ENCODE measurements around the gene CLDN10.

The CLDN10 gene

DNA sequence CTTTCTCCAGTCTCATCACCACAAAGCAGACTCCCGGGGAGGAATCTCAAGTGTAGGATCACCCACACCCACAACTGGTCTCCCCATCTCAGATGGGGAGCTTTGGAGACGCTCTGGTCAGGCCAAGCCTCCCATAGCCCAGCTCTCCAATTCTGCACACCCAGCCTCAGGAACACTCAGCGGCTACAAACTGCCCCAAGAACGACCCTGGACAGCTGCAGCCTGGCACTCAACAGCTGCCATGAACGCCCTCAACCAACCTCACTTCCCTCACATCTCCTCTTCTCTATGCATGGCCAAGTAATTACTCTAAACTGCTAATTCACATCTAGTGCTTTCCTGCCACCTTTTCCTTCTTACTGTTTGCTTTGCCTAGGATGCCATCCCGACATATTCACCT lies 49.4 kb downstream of the CLDN10 start:
- no peak for DNase-seq (ENCODE audit: low read depth)

DNA sequence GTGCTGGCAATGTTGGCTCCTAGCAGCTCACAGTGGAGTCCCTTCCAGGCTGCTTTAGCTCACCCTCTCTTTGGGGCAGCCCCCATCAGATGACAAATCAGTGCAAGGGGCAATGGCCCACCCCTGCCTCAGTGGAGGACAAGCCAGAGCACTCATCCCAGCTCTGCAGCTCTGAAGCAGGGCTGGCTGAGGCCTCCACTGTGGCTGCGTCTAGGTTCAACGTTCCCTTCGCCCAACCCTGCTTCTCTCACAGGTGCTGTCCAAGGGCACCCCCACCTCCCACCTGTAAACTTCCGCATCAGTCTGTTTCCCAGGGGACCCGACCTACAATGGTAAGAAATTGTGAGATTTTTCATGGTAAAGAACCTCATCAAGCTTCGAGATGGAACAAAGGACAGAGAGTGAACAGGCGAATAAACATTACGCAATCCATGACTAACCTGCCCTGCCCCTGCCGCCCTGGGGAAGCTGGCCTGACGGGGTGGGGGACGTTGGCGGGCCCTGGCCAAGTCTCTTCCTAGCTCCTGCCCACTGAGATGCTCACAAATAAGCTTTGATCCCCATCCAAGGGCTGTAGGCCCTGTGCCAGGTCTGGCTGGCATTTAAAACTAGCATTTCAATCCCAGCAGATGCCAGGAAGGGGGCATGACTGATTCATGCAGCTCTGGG lies 51.5 kb downstream of the CLDN10 start:
- no peak for DNase-seq (ENCODE audit: low read depth)

DNA sequence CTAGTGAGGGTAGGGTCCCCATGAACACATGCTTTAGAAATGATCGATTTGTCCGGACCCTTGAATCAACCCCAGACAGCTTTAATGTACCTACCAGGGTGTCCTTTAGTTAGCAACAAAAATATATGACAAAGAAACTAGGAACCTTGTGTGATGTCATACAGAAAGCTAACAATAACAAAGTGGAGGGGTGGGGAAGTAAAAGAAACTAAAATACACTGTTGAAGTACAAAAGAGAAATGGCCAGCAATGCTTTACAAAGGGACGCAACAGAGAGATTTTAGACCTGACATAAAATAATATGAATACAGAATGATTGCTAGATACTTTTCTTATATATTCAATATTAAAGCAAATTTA lies 52.0 kb downstream of the CLDN10 start:
- no peak for DNase-seq (ENCODE audit: low read depth)

DNA sequence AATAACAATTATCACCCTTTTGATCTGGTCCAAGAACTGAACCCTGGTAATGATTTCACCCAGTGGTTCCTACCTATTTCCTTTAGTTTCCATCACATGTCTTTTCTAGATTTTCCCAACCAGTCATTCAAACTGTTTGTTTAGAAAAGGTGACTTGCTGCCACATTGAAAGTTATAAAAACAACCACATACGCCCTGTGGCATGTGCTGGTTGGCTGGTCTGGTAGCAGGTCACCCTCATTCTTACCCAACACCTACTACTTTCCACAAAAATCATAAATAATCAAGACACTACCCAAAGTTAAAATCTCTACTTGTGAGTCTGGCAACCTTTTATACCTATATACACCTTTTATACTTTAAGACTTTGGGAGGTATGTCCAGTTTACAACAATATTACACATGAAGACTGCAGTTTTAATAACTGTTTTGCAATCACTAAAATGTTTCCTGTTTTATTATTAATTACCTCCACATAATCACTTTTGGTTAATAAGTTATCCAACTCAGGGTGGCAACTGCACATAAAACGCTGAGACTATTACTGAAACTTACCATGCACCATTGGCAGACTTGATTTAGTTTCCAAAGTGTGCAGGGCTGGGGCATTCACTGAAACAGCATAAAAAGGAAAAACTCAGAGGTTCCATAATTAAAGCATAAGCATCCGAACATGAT lies 53.1 kb downstream of the CLDN10 start:
- DNase-seq (ENCODE audit: low read depth): no peak

DNA sequence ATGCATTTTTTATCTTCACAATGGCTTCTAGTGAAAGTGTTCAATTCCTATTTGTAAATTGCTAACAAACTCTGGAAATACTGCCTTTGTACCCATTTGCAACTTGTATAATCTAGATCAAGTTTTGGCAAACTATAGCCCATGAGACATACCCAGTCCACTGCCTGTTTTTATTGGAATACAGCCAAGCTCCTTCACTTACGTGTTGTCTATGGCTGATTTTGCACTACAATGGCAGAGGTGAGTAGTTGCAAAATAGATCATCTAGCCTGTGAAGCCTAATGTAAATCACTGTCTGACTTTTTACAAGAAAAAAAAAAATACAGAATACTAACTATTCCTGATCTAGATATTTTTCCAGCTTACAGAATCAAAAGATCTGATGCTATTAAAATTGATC lies 54.8 kb downstream of the CLDN10 start:
- no peak for DNase-seq (ENCODE audit: low read depth)

DNA sequence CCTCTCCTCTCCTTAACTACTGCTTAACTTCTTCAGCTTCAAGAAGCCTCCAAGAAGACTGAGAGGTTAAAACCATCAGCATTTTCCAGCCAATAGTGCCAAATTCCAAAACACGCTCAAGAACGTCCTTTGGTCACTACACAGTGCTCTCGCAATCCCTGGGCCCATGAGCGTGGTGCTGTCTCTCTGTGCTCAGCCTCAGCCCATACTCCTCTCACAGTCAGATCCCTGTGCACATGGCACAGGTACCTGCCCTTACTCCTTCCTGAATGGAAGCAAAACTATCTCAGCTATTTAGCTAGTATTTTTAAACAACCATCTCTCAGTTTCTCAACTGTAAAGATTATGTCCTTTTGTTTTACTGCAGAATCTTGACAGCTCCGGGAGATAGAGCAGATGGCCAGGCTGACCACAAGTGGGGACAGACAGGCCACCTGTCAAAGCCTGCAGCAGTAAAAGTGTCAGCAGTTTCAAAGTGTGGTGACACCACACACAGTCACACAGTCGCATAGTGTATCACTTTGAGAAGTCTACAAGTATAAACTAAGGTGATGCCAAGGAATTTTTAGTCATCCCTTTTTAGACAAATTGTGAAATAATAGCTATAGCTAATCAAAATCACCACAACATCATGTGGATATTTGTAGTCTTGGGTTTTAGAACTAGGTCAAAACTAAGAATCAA lies 56.3 kb downstream of the CLDN10 start:
- DNase-seq (ENCODE audit: low read depth): no peak

DNA sequence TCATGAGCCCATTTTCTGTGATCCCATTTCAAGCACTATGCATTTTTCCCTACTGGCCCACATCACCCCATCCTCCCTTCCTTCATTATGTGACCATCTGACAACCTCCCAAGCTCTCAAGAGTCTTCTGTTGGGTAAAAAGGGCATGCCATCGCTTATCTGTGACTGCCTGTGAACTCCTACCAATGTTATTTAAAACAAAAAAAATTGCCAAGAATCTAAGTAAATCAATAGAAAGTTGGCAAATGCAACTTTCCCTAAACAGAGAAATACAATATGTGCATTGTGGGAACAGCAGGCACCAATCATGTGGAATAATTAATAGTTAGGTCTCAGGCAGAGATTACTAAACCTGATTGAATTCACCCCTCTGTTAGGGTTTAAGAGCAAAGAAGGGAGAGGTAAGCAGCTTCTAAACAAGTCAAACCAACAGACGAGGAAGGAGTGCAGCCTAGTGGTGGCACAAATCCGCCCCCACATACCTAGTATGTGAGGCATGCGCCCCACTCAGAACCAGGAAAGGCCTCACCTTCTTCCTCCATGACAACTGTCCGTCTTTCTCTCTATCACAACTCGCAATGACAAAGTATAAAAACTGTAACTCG lies 62.2 kb downstream of the CLDN10 start:
- no peak for DNase-seq (ENCODE audit: low read depth)

DNA sequence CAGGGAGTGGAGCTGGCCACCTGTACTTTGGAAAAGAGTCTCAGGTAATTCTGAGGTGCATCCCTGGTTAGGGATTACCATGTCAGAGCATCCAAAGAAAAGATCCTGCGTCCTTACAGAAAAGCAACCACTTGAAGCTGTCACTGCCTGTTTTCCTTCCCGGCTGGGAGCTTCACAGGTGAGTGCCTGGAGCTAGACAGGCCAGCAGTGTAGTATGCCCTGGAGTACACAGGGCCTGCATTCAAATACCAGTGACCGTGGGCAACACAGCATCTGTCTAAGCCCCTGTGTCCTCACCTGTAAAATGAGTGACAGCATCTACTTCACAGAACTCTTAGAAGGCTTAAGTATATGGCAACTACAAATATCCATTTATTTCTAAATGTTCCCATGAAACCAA lies 63.0 kb downstream of the CLDN10 start:
- no peak for DNase-seq (ENCODE audit: low read depth)

DNA sequence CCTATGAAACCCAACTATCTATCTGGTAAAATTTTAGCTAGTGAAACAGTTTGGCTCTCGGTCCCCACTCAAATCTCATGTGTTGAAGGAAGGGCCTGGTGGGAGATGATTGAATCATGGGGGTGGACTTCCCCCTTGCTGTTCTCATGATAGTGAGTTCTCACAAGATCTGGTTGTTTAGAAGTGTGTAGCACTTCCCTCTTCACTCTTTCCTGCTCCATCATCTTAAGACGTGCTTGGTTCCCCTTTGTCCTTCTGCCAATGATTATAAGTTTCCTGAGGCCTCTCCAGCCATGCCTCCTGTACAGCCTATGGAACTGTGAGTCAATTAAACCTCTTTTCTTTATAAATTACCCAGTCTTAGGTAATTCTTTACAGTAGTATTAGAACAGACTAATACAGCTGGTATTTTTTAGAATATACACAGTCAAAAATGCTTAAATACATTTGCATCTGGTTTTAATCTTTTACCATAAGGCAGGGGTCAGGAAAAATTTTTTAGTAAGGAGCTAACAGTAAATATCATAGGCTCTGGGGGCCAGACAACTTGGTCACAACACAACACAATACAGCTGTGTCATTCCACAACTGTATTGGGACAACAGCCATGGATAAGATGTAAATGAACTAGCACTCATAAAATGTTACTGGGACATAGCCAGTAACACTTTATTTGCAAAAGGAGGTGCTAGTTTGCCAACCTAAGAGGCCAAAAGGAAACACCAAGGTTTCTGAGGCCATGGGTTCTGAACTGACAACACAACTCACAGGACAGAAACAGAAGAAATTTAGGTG lies 67.7 kb downstream of the CLDN10 start:
- no peak for DNase-seq (ENCODE audit: low read depth)

DNA sequence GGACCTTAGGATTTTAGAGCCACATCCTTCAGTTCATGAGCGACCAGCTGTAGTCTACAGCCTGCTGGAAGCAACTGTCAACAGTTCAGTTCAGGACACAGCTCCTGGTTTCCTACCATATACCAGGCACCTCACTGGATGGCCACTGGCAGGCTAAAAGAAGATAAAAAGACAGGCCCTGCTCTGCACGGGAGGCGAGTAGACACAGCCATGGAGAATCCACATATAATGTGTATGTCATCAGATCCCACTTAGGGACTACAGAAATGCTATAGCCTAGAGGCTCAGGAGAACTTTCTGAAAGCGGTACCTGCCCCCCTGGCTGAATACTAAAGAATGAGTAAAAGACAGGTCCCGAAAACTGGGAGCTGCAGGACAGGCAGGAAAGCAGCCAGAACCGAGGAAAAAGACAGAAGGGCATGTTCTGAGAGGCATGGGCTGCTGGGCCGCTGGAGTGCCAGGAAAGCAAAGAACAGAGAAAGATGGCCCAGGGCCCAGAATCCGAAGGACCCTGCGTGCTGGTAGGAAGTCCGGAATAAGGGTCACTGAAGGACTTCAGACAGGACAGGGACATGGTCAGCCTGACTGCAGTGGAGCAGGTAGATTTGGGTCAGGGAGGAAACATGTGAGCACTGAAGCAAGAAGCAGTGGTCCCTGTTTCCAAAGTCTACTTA lies 68.4 kb downstream of the CLDN10 start:
- no peak for DNase-seq (ENCODE audit: low read depth)

DNA sequence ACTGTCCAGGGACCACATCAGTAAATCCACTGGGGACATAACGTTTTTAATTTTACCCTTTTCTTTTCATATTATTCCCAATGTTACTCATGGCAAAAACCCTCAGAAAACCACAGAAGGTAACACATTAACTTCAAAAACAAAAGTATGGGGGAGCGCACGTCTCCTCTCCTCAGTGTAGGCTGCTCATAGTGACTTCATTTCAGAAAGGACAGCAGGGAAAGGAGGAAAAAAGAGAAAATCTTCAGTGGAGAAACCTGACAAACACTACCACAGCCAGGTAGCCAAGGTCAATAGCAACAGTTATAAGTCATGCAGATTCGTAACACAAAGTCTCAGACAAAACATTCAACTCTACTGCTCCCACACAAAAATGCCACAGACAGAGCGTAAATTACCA lies 70.6 kb downstream of the CLDN10 start:
- DNase-seq (ENCODE audit: low read depth): no peak

DNA sequence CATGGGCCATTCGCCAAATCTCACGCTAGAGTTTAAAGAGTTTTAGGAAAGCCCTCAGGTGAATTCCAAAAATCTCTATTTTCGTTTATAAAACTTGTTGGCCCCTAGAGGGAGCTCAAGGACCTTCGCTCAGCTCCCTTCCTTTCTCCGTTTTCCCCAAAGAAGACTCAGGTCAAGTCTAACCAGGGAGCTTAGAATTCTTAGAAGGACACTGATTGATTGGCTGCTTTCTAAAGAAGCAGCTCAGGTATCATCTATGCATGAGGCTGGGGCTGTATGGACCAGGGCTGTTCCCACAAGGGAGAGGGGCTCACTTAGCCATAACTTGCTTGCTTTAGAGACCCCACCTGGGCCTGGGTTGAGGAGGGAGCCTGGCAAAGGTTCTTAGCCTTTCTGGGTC lies 71.5 kb downstream of the CLDN10 start:
- no peak for DNase-seq (ENCODE audit: low read depth)

DNA sequence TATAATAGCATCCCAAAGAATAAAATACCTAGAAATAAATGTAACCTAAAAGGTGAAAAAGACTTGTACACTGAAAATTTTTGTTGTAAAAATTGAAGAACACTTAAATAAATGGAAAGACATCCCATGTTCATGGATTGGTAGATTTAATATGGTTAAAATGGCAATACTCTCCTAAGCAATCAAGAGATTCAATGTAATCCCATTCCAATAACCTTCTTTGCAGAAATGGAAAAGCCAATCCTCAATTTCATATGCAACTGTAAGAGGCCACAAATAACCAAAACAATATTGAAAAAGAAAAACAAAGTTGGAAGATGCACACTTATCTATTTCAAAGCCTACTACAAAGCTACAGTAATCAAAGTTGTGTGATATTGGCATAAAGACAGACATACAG lies 74.2 kb downstream of the CLDN10 start:
- DNase-seq (ENCODE audit: low read depth): no peak

DNA sequence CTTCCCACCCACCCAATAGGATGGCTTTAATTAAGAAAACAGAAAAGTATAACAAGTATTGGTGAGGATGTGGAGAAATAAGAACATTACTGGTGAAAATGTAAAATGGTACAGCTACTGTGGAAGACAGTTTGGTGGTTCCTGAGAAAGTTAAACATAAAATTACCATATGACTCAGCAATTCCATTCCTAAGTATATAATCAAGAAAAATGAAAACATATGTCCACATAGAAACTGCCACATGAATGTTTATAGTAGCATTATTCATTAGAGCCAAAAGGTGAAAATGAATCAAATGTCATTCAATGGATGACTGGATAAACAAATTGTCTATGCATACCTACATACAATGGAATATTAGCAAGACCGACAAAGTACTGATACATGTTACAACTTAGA lies 75.1 kb downstream of the CLDN10 start:
- DNase-seq (ENCODE audit: low read depth): no peak

DNA sequence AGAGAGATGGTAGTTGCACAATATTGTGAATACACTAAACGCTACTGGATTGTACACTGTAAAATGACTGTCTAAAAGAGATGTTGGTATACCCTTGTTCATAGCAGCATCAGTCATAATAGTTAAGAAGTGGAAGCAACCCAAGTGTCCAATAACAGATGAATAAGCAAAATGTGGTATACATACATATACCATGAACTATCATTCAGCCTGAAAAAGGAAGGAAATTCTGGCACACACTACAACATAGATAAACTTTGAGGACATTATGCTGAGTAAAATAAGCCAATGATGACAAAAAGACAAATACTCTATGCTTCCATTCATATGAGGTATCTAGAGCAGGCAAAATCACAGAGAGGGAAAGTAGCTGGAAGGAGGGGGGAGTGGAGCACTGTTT lies 76.0 kb downstream of the CLDN10 start:
- DNase-seq (ENCODE audit: low read depth): no peak

DNA sequence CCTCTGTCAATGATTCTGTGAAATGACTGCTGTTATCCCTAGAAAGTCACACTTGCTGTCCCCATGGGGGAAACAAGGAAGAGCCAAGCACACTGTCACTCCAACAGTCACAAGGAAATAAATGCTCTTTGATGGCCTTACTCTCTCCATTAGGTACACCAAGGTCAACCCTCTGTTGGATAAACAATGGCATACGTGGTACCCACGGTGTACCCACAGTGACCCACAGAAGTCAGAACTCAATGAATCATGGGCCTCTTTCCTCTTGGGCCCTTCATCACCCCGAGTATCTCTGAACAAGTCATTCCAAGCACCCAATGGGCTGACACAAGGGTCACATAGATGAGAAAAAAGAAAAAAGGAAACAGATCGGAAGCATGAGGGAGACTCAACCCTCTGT lies 76.6 kb downstream of the CLDN10 start:
- DNase-seq (ENCODE audit: low read depth): no peak

All from non-pigmented ciliary epithelial cell (primary cell).